MM.1S (cell line): ENCODE measurements around the gene PIP5K1C.

Experiments
- DNase-seq: peaks from one replicate; pipeline ENCODE4 v3.0.0-alpha.2; 2015
- H2AFZ ChIP-seq: fragments of 300-600 bp; sonication (generic); 2 replicates; pipeline ENCODE4 v1.6.0; 2016; ENCODE audit warnings: antibody characterized with exemption, low read length
- H3F3A ChIP-seq: fragments of 300-600 bp; sonication (generic); 2 replicates; pipeline ENCODE4 v1.6.1; 2016; ENCODE audit warnings: mild to moderate bottlenecking, antibody characterized with exemption, low read length, moderate library complexity, mixed read lengths; ENCODE audit not compliant: insufficient read depth
- H3K27ac ChIP-seq: fragments of 300-600 bp; sonication (generic); 2 replicates; pipeline ENCODE4 v1.5.1; 2016; ENCODE audit warnings: mild to moderate bottlenecking, low read length
- H3K27me3 ChIP-seq: fragments of 300-600 bp; sonication (generic); replicated peaks from 2 replicates; pipeline ENCODE4 v1.6.0; 2016; ENCODE audit warnings: low read length; ENCODE audit not compliant: insufficient read depth
- H3K36me3 ChIP-seq: fragments of 300-600 bp; sonication (generic); replicated peaks from 2 replicates; pipeline ENCODE4 v1.6.1; 2016; ENCODE audit warnings: mild to moderate bottlenecking, low read length, mixed read lengths; ENCODE audit not compliant: insufficient read depth
- H3K4me1 ChIP-seq: fragments of 300-600 bp; sonication (generic); 2 replicates; pipeline ENCODE4 v1.6.1; 2016; ENCODE audit warnings: low read length, mixed read lengths
- H3K4me2 ChIP-seq: fragments of 300-600 bp; sonication (generic); 2 replicates; pipeline ENCODE4 v1.6.0; 2016; ENCODE audit warnings: low read depth, low read length
- H3K4me3 ChIP-seq: fragments of 300-600 bp; sonication (generic); 2 replicates; pipeline ENCODE4 v1.5.1; 2016; ENCODE audit warnings: low read length, mixed read lengths
- H3K79me2 ChIP-seq: fragments of 300-600 bp; sonication (generic); 2 replicates; pipeline ENCODE4 v1.6.1; 2016; ENCODE audit warnings: mixed run types, low read length, mixed read lengths
- H3K9ac ChIP-seq: fragments of 300-600 bp; sonication (generic); 2 replicates; pipeline ENCODE4 v1.6.1; 2016; ENCODE audit warnings: low read length, mixed read lengths
- H3K9me2 ChIP-seq: fragments of 300-600 bp; sonication (generic); replicated peaks from 2 replicates; pipeline ENCODE4 v1.6.1; 2016; ENCODE audit warnings: mild to moderate bottlenecking, low read length, mixed read lengths; ENCODE audit not compliant: insufficient read depth
- H3K9me3 ChIP-seq: fragments of 300-600 bp; sonication (generic); replicated peaks from 2 replicates; pipeline ENCODE4 v1.6.1; 2016; ENCODE audit warnings: mild to moderate bottlenecking, low read length, mixed read lengths; ENCODE audit not compliant: insufficient read depth
- H4K20me1 ChIP-seq: fragments of 300-600 bp; sonication (generic); 2 replicates; pipeline ENCODE4 v1.6.1; 2016; ENCODE audit warnings: mild to moderate bottlenecking, low read length, moderate library complexity, mixed read lengths; ENCODE audit not compliant: insufficient read depth
- CTCF ChIP-seq: fragments of 300-600 bp; sonication (generic); IDR thresholded peaks from 2 replicates; pipeline ENCODE4 v1.5.1; 2016; ENCODE audit warnings: antibody characterized with exemption, low read length, mixed read lengths
- EZH2 ChIP-seq: fragments of 300-600 bp; sonication (generic); optimal IDR thresholded peaks from 2 replicates; pipeline ENCODE3; 2017; ENCODE audit warnings: low read depth, mild to moderate bottlenecking, antibody characterized with exemption, low read length, mixed read lengths
- EZH2phosphoT487 ChIP-seq: fragments of 300-600 bp; sonication (generic); IDR thresholded peaks from 2 replicates; pipeline ENCODE4 v1.6.1; 2018; ENCODE audit warnings: antibody characterized with exemption, low read length

Gene PIP5K1C

GRCh38 chr19:3695124-3695733, 5.0 kb downstream of the PIP5K1C start:
- TF ChIP-seq EZH2 (no peak), EZH2phosphoT487 (no peak), CTCF (no peak)
- no peak overlapping the region for H3K4me3 ChIP-seq
- no peaks in the 10 kb centered on the region for H3K36me3 ChIP-seq
- DNase-seq: no peak
- H3K4me1 ChIP-seq: no peaks in the 10 kb centered on the region
- peaks cover 88% of the 10 kb centered on the region for H3K79me2 ChIP-seq
- no peaks in the 10 kb centered on the region for H3K27me3 ChIP-seq
- H3K9me3 ChIP-seq: no peaks in the 10 kb centered on the region
- no peak overlapping the region for H3K4me2 ChIP-seq
- 0 out of 2 replicates have a peak, but pooled peaks cover 4% of the 10 kb centered on the region for H3F3A ChIP-seq
- no peak overlapping the region for H3K9ac ChIP-seq
- no peaks in the 10 kb centered on the region for H3K9me2 ChIP-seq
- H3K27ac ChIP-seq: no peak overlapping the region
- no peak overlapping the region for H2AFZ ChIP-seq
- peaks cover 6% of the 10 kb centered on the region; the same call in 1 of the 2 replicates for H4K20me1 ChIP-seq

- H3K4me3 ChIP-seq: no peak overlapping the region
- H3K4me2 ChIP-seq: no peak overlapping the region
- H3K36me3 ChIP-seq: no peaks in the 10 kb centered on the region
- DNase-seq: no peak
- H3K27ac ChIP-seq: no peak overlapping the region
- no peaks in the 10 kb centered on the region for H3K9me2 ChIP-seq
- no peak for TF ChIP-seq CTCF
- TF ChIP-seq EZH2phosphoT487: no peak
- no peak for TF ChIP-seq EZH2
- peaks cover 90% of the 10 kb centered on the region for H3K79me2 ChIP-seq
- no peaks in the 10 kb centered on the region for H3K4me1 ChIP-seq
- H3K9me3 ChIP-seq: no peaks in the 10 kb centered on the region
- peaks cover 10% of the 10 kb centered on the region; the same call in 1 of the 2 replicates for H3F3A ChIP-seq
- H2AFZ ChIP-seq: no peak overlapping the region
- no peak overlapping the region for H3K9ac ChIP-seq
- peaks cover 6% of the 10 kb centered on the region; the same call in 1 of the 2 replicates for H4K20me1 ChIP-seq
- no peaks in the 10 kb centered on the region for H3K27me3 ChIP-seq
These were observed 5.7 kb downstream of the PIP5K1C start for GRCh38 chr19:3694361-3695123.

GRCh38 chr19:3693025-3693925, 7.0 kb downstream of the PIP5K1C start:
- no peaks in the 10 kb centered on the region for H3K27me3 ChIP-seq
- TF ChIP-seq EZH2: no peak
- DNase-seq: no peak
- H3K27ac ChIP-seq: no peak overlapping the region
- H2AFZ ChIP-seq: no peak overlapping the region
- H3K4me1 ChIP-seq: peaks cover 4% of the 10 kb centered on the region; the same call in 1 of the 2 replicates
- H4K20me1 ChIP-seq: peaks cover 5% of the 10 kb centered on the region; the same call in 1 of the 2 replicates
- no peaks in the 10 kb centered on the region for H3K9me3 ChIP-seq
- no peak overlapping the region for H3K4me3 ChIP-seq
- peaks cover 15% of the 10 kb centered on the region; the same call in 1 of the 2 replicates for H3F3A ChIP-seq
- H3K36me3 ChIP-seq: no peaks in the 10 kb centered on the region
- peaks cover 83% of the 10 kb centered on the region for H3K79me2 ChIP-seq
- H3K4me2 ChIP-seq: no peak overlapping the region
- H3K9ac ChIP-seq: no peak overlapping the region
- H3K9me2 ChIP-seq: no peaks in the 10 kb centered on the region
